Liver (tissue), 3 donors: ENCODE measurements around the gene THRAP3.

Experiments
- GABPA ChIP-seq, 2 donors: IDR thresholded peaks in 1 of 2; conservative IDR thresholded peaks in 1 of 2; 2 replicates each; pipeline ENCODE4 v1.6.1; 2016; ENCODE audit warnings: antibody characterized with exemption in 2 of 2, mild to moderate bottlenecking in 1 of 2, moderate library complexity in 1 of 2
- HNF4A ChIP-seq, 2 donors: conservative IDR thresholded peaks; 2 replicates each; pipeline ENCODE4 v1.6.1; 2016; ENCODE audit warnings: antibody characterized with exemption in 2 of 2, mild to moderate bottlenecking in 2 of 2
- JUND ChIP-seq, 2 donors: IDR thresholded peaks; 2 replicates each; pipeline ENCODE4 v1.6.1; 2016; ENCODE audit warnings: antibody characterized with exemption in 2 of 2
- RAD21 ChIP-seq, 2 donors: IDR thresholded peaks; 2 replicates each; pipeline ENCODE4 v1.6.1; 2016; ENCODE audit warnings: antibody characterized with exemption in 2 of 2, mild to moderate bottlenecking in 2 of 2
- RXRA ChIP-seq, 2 donors: IDR thresholded peaks; 2 replicates each; pipeline ENCODE4 v1.6.1; 2017 to 2018; ENCODE audit warnings: antibody characterized with exemption in 2 of 2, mild to moderate bottlenecking in 1 of 2
- SP1 ChIP-seq: IDR thresholded peaks from 2 replicates; pipeline ENCODE4 v1.6.1; 2018; ENCODE audit warnings: antibody characterized with exemption, mild to moderate bottlenecking
- TAF1 ChIP-seq: conservative IDR thresholded peaks from 2 replicates; pipeline ENCODE4 v1.6.1; 2016; ENCODE audit warnings: antibody characterized with exemption, mild to moderate bottlenecking
- YY1 ChIP-seq: IDR thresholded peaks from 2 replicates; pipeline ENCODE4 v1.6.1; 2016; ENCODE audit warnings: antibody characterized with exemption, mild to moderate bottlenecking
- TF ChIP-seq, protein P1 (sequence below): fragments of 150-350 bp; IDR thresholded peaks from 2 replicates; pipeline ENCODE4 v1.5.1; 2017; ENCODE audit warnings: improper control_type of control experiment, low read depth, low read length; ENCODE audit not compliant: missing input control
- TF ChIP-seq, protein P2 (sequence below): IDR thresholded peaks from 2 replicates; pipeline ENCODE4 v1.6.1; 2016; ENCODE audit warnings: antibody characterized with exemption
- TF ChIP-seq, protein P3 (sequence below): IDR thresholded peaks from 2 replicates; pipeline ENCODE4 v1.6.1; 2016; ENCODE audit warnings: antibody characterized with exemption
- TF ChIP-seq, protein P4 (sequence below): IDR thresholded peaks from 2 replicates; pipeline ENCODE4 v1.6.1; 2016; ENCODE audit warnings: antibody characterized with exemption, mild to moderate bottlenecking
- TF ChIP-seq, protein P5 (sequence below): IDR thresholded peaks from 2 replicates; pipeline ENCODE4 v1.6.1; 2016; ENCODE audit warnings: antibody characterized with exemption
- donor health status: healthy.
- donor health status: healthy.

DNA sequence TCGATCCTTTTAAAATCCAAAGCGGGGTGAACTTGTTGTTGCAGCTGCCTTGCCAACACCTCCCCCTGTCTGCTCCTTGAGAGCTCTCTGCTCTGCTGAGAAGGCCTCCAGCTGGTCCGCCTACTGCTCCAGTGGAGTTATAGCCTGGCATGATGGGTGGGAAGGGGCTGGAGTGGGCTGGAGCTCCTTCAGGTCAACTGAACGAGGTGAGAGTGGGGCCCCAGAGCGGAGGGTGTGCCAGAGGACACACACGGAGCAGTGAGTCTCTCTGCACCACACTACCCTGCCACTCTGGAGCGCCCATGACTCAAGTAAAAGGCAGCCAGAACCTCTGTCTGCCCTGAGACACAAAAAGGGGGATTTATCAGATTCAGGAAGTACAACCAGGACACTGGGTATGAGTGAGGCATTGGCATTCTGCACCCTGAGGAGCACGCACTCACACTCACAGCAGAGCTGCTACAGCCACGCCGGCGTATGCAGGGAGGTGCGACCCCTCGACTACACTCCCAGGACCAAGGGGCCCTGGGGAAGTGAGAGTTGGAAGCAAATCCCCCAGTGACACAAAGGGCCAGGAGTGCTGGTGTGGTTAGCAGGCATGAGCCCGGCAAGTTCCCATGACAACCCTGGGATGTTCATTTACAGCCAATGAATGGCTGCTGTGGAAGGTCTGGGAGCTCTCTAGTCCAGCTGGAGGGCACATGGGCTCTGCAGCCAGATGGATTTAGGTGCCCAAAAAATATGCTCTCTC is 127.2 kb downstream of the THRAP3 start:
- TF ChIP-seq, protein P1, sequence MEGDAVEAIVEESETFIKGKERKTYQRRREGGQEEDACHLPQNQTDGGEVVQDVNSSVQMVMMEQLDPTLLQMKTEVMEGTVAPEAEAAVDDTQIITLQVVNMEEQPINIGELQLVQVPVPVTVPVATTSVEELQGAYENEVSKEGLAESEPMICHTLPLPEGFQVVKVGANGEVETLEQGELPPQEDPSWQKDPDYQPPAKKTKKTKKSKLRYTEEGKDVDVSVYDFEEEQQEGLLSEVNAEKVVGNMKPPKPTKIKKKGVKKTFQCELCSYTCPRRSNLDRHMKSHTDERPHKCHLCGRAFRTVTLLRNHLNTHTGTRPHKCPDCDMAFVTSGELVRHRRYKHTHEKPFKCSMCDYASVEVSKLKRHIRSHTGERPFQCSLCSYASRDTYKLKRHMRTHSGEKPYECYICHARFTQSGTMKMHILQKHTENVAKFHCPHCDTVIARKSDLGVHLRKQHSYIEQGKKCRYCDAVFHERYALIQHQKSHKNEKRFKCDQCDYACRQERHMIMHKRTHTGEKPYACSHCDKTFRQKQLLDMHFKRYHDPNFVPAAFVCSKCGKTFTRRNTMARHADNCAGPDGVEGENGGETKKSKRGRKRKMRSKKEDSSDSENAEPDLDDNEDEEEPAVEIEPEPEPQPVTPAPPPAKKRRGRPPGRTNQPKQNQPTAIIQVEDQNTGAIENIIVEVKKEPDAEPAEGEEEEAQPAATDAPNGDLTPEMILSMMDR: no peak
- no peak for TF ChIP-seq YY1
- no peak for TF ChIP-seq JUND (IDR thresholded peaks at IDR 0.05)
- TF ChIP-seq RXRA (IDR thresholded peaks at IDR 0.05): no peak
- TF ChIP-seq, protein P2, sequence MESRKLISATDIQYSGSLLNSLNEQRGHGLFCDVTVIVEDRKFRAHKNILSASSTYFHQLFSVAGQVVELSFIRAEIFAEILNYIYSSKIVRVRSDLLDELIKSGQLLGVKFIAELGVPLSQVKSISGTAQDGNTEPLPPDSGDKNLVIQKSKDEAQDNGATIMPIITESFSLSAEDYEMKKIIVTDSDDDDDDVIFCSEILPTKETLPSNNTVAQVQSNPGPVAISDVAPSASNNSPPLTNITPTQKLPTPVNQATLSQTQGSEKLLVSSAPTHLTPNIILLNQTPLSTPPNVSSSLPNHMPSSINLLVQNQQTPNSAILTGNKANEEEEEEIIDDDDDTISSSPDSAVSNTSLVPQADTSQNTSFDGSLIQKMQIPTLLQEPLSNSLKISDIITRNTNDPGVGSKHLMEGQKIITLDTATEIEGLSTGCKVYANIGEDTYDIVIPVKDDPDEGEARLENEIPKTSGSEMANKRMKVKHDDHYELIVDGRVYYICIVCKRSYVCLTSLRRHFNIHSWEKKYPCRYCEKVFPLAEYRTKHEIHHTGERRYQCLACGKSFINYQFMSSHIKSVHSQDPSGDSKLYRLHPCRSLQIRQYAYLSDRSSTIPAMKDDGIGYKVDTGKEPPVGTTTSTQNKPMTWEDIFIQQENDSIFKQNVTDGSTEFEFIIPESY: no peak
- TF ChIP-seq, protein P3, sequence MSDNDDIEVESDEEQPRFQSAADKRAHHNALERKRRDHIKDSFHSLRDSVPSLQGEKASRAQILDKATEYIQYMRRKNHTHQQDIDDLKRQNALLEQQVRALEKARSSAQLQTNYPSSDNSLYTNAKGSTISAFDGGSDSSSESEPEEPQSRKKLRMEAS: no peak
- TF ChIP-seq, protein P4, sequence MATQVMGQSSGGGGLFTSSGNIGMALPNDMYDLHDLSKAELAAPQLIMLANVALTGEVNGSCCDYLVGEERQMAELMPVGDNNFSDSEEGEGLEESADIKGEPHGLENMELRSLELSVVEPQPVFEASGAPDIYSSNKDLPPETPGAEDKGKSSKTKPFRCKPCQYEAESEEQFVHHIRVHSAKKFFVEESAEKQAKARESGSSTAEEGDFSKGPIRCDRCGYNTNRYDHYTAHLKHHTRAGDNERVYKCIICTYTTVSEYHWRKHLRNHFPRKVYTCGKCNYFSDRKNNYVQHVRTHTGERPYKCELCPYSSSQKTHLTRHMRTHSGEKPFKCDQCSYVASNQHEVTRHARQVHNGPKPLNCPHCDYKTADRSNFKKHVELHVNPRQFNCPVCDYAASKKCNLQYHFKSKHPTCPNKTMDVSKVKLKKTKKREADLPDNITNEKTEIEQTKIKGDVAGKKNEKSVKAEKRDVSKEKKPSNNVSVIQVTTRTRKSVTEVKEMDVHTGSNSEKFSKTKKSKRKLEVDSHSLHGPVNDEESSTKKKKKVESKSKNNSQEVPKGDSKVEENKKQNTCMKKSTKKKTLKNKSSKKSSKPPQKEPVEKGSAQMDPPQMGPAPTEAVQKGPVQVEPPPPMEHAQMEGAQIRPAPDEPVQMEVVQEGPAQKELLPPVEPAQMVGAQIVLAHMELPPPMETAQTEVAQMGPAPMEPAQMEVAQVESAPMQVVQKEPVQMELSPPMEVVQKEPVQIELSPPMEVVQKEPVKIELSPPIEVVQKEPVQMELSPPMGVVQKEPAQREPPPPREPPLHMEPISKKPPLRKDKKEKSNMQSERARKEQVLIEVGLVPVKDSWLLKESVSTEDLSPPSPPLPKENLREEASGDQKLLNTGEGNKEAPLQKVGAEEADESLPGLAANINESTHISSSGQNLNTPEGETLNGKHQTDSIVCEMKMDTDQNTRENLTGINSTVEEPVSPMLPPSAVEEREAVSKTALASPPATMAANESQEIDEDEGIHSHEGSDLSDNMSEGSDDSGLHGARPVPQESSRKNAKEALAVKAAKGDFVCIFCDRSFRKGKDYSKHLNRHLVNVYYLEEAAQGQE: no peak
- no peak for TF ChIP-seq HNF4A (conservative IDR thresholded peaks at IDR 0.05)
- TF ChIP-seq TAF1: no peak
- TF ChIP-seq, protein P5, sequence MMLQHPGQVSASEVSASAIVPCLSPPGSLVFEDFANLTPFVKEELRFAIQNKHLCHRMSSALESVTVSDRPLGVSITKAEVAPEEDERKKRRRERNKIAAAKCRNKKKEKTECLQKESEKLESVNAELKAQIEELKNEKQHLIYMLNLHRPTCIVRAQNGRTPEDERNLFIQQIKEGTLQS: no peak
- TF ChIP-seq GABPA (IDR thresholded peaks at IDR 0.05 in 1 of 2, conservative IDR thresholded peaks at IDR 0.05 in 1 of 2): no peak
- TF ChIP-seq SP1: no peak
- TF ChIP-seq RAD21 (IDR thresholded peaks at IDR 0.05): no peak
